BLaER1 treated with 17β-estradiol and CSF1 and Interleukin-3, amounts not matched to agents 10 nM and 100 nM (cell line): Measurements from ENCODE around the gene UMPS.

Experiments used
- H3K27ac ChIP-seq, 11 experiments: shearing (Covaris generic); formaldehyde crosslinking; 2 replicates each; pipeline ENCODE4 v1.8.1; 2022
- H3K27me3 ChIP-seq, 11 experiments: shearing (Covaris generic); formaldehyde crosslinking; 2 replicates each; pipeline ENCODE4 v1.8.1; 2022
- H3K36me3 ChIP-seq, 11 experiments: shearing (Covaris generic); formaldehyde crosslinking; 2 replicates each; pipeline ENCODE4 v1.8.1; 2022
- H3K4me1 ChIP-seq, 10 experiments: shearing (Covaris generic); formaldehyde crosslinking; 2 replicates each; pipeline ENCODE4 v1.8.1; 2022
- H3K4me2 ChIP-seq, 11 experiments: shearing (Covaris generic); formaldehyde crosslinking; 2 replicates each; pipeline ENCODE4 v1.8.1; 2022
- H3K4me3 ChIP-seq, 10 experiments: shearing (Covaris generic); formaldehyde crosslinking; 2 replicates each; pipeline ENCODE4 v1.8.1; 2022
- H3K9ac ChIP-seq, 11 experiments: shearing (Covaris generic); formaldehyde crosslinking; 2 replicates each; pipeline ENCODE4 v1.8.1; 2022
- H3K9me3 ChIP-seq, 11 experiments: shearing (Covaris generic); formaldehyde crosslinking; replicated peaks in 1 of 11; 2 replicates each; pipeline ENCODE4 v1.8.1; 2022
- H4K20me1 ChIP-seq, 11 experiments: shearing (Covaris generic); formaldehyde crosslinking; 2 replicates each; pipeline ENCODE4 v1.8.1; 2022
- Cebpa-rat ChIP-seq, 11 experiments: shearing (Covaris generic); IDR thresholded peaks; 2 replicates each; pipeline ENCODE4 v1.8.1; 2022

The UMPS gene

GRCh38 chr3:124694486-124694885 lies 35.8 kb upstream of the UMPS start:
- H3K9me3 ChIP-seq, result no peaks in the 10 kb centered on the region
- 0 out of 20 replicates have a peak, but pooled peaks cover 0 to 3% (median 0%) of the 10 kb centered on the region in 10 experiments for H3K4me1 ChIP-seq
- H3K27ac ChIP-seq, result no peak overlapping the region

GRCh38 chr3:124695369-124695768 lies 34.9 kb upstream of the UMPS start:
- Histone ChIP-seq H4K20me1 (no peaks in the 10 kb centered on the region), H3K36me3 (no peaks in the 10 kb centered on the region), H3K4me2 (no peak overlapping the region), H3K27me3 (no peaks in the 10 kb centered on the region), H3K4me1 (0 out of 20 replicates have a peak, but pooled peaks cover 0 to 3% (median 0%) of the 10 kb centered on the region in 10 experiments), H3K9me3 (no peaks in the 10 kb centered on the region), H3K9ac (no peak overlapping the region), H3K4me3 (no peak overlapping the region), H3K27ac (no peak overlapping the region)
- TF ChIP-seq Cebpa-rat (IDR thresholded peaks at IDR 0.05), result no peak

More at GRCh38 chr3:124694486-124694885, 35.8 kb upstream of the UMPS start:
- no peaks in the 10 kb centered on the region for H4K20me1 ChIP-seq
- H3K9ac ChIP-seq, result no peak overlapping the region
- TF ChIP-seq Cebpa-rat (IDR thresholded peaks at IDR 0.05), result no peak
- no peaks in the 10 kb centered on the region for H3K36me3 ChIP-seq
- no peak overlapping the region for H3K4me2 ChIP-seq
- no peak overlapping the region for H3K4me3 ChIP-seq
- H3K27me3 ChIP-seq, result no peaks in the 10 kb centered on the region

- no peaks in the 10 kb centered on the region for H3K9me3 ChIP-seq
- no peak overlapping the region for H3K4me3 ChIP-seq
- 0 out of 20 replicates have a peak, but pooled peaks cover 0 to 3% (median 0%) of the 10 kb centered on the region in 10 experiments for H3K4me1 ChIP-seq
- no peak overlapping the region for H3K4me2 ChIP-seq
- H4K20me1 ChIP-seq, result no peaks in the 10 kb centered on the region
- H3K27me3 ChIP-seq, result no peaks in the 10 kb centered on the region
- no peak for TF ChIP-seq Cebpa-rat (IDR thresholded peaks at IDR 0.05)
- no peak overlapping the region for H3K27ac ChIP-seq
- H3K9ac ChIP-seq, result no peak overlapping the region
- H3K36me3 ChIP-seq, result no peaks in the 10 kb centered on the region
These were observed 34.2 kb upstream of the UMPS start for GRCh38 chr3:124696006-124696405.

DNA sequence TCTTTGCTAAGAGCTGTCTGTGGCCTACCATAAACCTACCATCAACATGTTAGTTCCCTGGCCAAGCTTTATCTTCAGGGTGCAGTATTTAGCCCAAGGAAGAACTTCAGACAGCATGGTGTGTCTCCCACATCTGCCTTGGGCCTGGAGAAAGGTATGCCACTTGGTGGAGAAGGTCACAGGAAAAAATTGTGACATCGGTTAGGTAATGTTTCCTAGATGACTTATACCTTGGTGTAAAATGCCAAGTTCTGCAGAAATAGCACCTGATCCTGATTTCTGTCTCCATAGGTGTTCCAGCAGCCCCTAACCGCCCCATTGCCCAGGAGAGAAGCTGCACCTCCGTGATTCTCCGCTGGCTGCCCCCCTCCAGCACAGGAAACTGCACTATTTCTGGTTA lies 33.0 kb upstream of the UMPS start:
- no peaks in the 10 kb centered on the region for H3K9me3 ChIP-seq
- no peak overlapping the region for H3K27ac ChIP-seq
- no peaks in the 10 kb centered on the region for H3K27me3 ChIP-seq
- TF ChIP-seq Cebpa-rat (IDR thresholded peaks at IDR 0.05), result no peak
- H3K36me3 ChIP-seq, result no peaks in the 10 kb centered on the region
- H3K9ac ChIP-seq, result no peak overlapping the region
- H3K4me1 ChIP-seq, result 0 out of 20 replicates have a peak, but pooled peaks cover 0 to 3% (median 0%) of the 10 kb centered on the region in 10 experiments
- H3K4me2 ChIP-seq, result no peak overlapping the region
- no peak overlapping the region for H3K4me3 ChIP-seq
- H4K20me1 ChIP-seq, result no peaks in the 10 kb centered on the region

DNA sequence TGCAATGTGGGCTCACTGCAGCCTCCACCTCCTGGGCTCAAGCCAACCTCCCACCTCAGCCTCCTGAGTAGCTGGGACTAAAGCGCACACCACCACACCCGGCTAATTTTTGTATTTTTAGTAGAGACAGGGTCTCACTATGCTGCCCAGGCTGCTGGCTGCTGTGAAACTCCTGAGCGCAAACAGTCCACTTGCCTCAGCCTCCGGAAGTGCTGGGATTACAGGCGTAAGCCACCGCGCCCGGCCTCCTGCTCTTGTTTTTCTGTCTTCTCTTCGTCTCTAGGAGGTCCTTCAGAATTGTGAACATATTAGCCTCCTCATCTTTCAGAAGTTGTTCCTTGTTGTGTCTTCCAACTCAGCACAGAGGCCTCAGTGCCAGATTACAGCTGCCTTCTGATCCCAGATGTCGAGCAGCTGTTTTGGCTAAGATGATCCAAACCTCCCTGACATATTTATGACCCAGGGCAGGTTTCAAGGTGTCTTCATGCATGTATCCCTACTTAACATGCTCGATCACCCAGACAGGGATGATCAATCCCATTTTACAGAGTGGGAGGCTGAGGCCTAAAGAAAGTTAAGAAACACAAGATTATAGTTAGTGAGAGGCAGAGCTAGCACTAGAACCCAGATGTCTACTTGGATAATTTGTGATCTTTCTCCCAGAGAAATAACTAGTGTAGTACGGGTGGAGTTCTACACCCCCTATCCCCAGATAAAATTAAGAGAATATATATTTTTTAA lies 32.1 kb upstream of the UMPS start:
- Histone ChIP-seq H3K9ac (no peak overlapping the region), H3K36me3 (no peaks in the 10 kb centered on the region), H3K4me3 (no peak overlapping the region), H3K9me3 (no peaks in the 10 kb centered on the region), H3K27me3 (no peaks in the 10 kb centered on the region), H3K4me2 (no peak overlapping the region), H3K4me1 (peaks cover 0 to 10% (median 5%) of the 10 kb centered on the region in 10 experiments; a peak in 12 of 20 replicates), H4K20me1 (no peaks in the 10 kb centered on the region), H3K27ac (no peak overlapping the region)
- TF ChIP-seq Cebpa-rat (IDR thresholded peaks at IDR 0.05), result no peak

DNA sequence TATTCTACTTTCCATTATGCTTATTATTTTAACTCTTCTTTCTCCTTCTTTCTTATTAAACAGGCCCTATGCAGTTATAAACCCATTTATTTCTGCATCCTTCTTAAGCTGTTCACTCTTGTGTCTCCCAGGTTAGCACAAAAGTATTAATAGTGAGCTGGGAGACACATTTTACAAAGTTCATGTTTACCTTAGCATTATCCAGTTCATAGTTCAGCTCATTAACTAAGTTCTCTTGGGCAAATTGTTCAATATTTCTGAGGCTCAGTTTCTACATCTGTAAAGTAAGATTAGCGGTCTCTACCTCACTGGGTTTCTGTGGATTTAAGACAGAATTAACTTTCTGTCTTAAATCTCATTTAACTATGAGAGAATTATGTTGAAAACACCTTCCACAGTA lies 31.2 kb upstream of the UMPS start:
- Histone ChIP-seq H3K27me3 (no peaks in the 10 kb centered on the region), H3K9me3 (no peaks in the 10 kb centered on the region), H3K27ac (no peak overlapping the region), H3K9ac (no peak overlapping the region), H3K36me3 (no peaks in the 10 kb centered on the region), H3K4me3 (no peak overlapping the region), H3K4me2 (no peak overlapping the region), H4K20me1 (no peaks in the 10 kb centered on the region), H3K4me1 (peaks cover 0 to 17% (median 6%) of the 10 kb centered on the region in 10 experiments; a peak in 12 of 20 replicates)
- no peak for TF ChIP-seq Cebpa-rat (IDR thresholded peaks at IDR 0.05)

GRCh38 chr3:124699686-124700396 lies 30.4 kb upstream of the UMPS start:
- Histone ChIP-seq H3K27me3 (no peaks in the 10 kb centered on the region), H3K9me3 (no peaks in the 10 kb centered on the region), H3K4me1 (peaks cover 0 to 17% (median 6%) of the 10 kb centered on the region in 10 experiments; a peak in 12 of 20 replicates), H3K36me3 (no peaks in the 10 kb centered on the region), H3K27ac (no peak overlapping the region), H4K20me1 (no peaks in the 10 kb centered on the region), H3K4me3 (no peak overlapping the region), H3K4me2 (no peak overlapping the region), H3K9ac (no peak overlapping the region)
- no peak for TF ChIP-seq Cebpa-rat (IDR thresholded peaks at IDR 0.05)

DNA sequence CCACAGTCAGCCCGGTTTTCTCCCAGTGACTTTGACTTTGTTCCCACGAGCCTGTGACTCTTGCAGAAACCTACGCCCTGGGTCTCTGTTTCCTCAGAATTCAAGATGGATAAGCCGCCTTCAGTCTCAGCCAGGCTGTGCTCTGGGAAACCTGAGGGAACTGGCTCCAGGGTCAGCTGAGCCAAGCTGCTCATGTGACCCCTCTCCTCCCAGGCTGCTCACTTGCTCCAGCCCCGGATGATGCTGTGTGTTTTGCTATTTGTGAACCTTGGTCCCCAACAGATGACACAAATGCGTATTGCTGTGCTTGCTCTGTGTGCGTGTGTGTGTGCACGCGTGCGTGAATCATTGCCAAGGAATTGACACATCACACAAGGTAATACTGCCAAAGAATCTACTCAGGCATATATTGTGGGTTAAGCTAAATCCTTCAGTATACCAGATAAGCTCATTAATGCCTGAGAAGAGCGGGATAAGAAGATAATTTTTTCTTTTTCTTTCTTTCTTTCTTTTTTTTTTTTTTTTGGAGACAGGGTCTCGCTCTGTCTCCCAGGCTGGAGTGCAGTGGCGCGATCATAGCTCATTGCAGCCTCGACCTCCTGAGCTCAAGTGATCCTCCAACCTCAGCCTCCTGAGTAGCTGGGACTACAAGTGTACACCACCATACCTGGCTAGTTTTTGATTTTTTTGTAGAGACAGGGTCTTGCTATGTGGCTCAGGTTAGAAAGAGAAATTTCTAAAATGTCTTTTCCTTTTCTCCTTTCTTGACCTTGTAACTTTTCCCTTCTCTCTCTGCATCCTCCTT lies 29.2 kb upstream of the UMPS start:
- TF ChIP-seq Cebpa-rat (IDR thresholded peaks at IDR 0.05), result no peak
- no peaks in the 10 kb centered on the region for H3K9me3 ChIP-seq
- H3K9ac ChIP-seq, result no peak overlapping the region
- H3K4me3 ChIP-seq, result no peak overlapping the region
- peaks cover 0 to 23% (median 15%) of the 10 kb centered on the region in 10 experiments; a peak in 15 of 20 replicates for H3K4me1 ChIP-seq
- H3K36me3 ChIP-seq, result no peaks in the 10 kb centered on the region
- H4K20me1 ChIP-seq, result no peaks in the 10 kb centered on the region
- no peaks in the 10 kb centered on the region for H3K27me3 ChIP-seq
- no peak overlapping the region for H3K27ac ChIP-seq
- no peak overlapping the region for H3K4me2 ChIP-seq

GRCh38 chr3:124701687-124702086 lies 28.6 kb upstream of the UMPS start:
- Histone ChIP-seq H3K27me3 (no peaks in the 10 kb centered on the region), H3K27ac (no peak overlapping the region), H4K20me1 (no peaks in the 10 kb centered on the region), H3K36me3 (no peaks in the 10 kb centered on the region), H3K4me2 (no peak overlapping the region), H3K4me3 (no peak overlapping the region), H3K9me3 (no peaks in the 10 kb centered on the region), H3K4me1 (peaks cover under 1 to 28% (median 21%) of the 10 kb centered on the region in 10 experiments; a peak in 18 of 20 replicates), H3K9ac (no peak overlapping the region)
- TF ChIP-seq Cebpa-rat (IDR thresholded peaks at IDR 0.05), result no peak
